GM18519 (cell line): ENCODE results near the gene TMEM203.

Experiments used
- ATAC-seq: cut with Tn5 transposase; IDR thresholded peaks from one replicate; pipeline ENCODE4 v1.9.1; 2021; ENCODE audit warnings: mild to moderate bottlenecking, moderate library complexity; ENCODE audit not compliant: unreplicated experiment, low FRiP score

TMEM203 gene

DNA sequence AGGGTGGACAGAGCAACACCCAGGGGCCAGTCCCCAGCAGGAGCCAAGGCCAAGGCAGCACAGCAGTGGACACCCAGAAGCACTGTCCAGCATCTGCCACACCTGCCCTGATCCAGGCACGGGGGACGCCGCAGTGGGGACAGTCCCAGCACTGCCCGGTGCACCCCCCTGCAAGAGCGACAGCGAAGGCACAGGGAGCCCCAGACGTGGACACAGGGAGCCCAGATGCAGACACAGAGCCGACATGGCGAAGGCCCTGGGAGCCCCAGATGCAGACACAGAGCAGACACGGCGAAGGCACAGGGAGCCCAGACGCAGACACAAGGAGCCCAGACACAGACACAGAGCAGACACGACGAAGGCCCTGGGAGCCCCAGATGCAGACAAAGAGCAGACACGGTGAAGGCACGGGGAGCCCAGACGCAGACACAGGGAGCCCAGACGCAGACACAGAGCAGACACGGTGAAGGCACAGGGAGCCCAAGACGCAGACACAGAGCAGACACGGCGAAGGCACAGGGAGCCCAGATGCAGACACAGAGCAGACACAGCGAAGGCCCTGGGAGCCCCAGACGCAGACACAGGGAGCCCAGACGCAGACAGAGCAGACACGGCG lies 21.4 kb downstream of the TMEM203 start:
- no peak for ATAC-seq

GRCh38 chr9:137182836-137183235 lies 22.6 kb downstream of the TMEM203 start:
- no peak for ATAC-seq

- no peak for ATAC-seq
These were observed 23.8 kb downstream of the TMEM203 start for GRCh38 chr9:137181680-137182079.

DNA sequence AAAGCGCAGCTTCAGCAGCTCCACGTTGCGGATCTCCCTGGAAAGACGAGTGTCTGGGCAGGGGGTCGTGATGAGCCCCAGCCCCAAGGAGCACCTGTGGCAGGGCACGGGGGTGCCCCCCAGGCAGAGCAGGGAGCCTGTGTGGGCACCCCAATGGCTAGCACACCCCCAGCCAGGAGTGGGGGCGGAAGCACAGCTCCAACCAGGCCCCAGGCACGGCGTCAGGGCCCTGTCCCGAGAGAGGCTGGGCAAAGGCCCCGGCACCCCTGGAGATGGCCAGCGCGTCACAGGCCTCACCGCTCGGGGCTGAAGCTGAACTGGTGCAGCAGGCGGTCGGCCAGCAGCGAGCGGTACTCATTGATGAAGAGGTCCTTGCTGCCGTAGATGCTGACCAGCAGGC lies 25.0 kb downstream of the TMEM203 start:
- ATAC-seq = no peak

DNA sequence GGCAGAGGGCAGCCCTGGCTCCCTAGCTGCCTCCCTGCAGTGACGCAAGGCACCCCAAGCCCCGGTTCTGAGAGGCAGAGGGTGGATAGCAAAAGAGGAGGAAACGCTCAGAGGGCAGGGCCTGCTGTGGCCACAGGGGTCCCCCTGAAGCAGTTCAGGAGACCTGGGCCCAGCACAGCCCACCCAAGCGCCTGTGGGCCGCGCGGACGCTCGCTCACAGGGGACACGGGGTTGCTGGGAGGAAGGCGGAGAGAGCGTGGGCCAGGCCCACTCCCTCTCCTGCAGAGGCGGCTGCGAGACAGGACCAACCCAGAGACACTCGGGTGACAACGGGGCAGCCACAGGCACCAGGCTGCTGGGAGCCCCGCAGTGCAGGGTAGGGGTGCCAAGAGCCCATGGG lies 25.7 kb downstream of the TMEM203 start:
- no peak for ATAC-seq

DNA sequence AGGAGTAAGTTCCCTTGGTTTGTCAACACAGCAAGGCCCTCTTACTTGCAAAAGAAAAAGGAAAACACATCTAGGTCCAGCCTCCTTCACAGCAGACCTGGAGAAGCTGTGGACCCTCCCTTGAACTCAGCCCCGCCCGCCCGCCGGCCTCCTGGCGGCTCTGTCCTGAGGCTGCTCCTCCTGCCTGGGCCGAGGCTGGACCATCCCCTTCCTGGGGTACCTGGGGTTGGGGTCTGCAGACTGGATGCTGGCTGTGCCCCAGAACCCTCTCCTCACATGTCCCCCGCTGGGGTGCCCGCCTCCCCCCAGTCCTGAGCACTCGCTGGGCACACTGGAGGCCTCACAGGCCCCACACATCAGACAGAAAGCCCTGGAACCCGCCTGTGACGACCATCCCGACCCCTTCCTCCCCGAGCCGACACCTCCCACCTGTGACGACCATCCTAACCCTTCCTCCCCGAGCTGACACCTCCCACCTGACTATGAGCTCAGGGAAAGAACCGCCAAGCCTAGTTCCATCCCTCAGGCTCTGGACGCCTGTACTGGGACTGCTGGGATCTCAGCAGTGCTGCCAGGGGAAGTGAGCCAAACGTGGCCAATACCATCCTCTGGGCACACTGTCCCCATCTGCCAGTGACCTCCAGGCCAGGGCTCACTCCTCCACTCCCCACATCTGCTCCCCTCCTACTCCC lies 26.4 kb downstream of the TMEM203 start:
- no peak for ATAC-seq

DNA sequence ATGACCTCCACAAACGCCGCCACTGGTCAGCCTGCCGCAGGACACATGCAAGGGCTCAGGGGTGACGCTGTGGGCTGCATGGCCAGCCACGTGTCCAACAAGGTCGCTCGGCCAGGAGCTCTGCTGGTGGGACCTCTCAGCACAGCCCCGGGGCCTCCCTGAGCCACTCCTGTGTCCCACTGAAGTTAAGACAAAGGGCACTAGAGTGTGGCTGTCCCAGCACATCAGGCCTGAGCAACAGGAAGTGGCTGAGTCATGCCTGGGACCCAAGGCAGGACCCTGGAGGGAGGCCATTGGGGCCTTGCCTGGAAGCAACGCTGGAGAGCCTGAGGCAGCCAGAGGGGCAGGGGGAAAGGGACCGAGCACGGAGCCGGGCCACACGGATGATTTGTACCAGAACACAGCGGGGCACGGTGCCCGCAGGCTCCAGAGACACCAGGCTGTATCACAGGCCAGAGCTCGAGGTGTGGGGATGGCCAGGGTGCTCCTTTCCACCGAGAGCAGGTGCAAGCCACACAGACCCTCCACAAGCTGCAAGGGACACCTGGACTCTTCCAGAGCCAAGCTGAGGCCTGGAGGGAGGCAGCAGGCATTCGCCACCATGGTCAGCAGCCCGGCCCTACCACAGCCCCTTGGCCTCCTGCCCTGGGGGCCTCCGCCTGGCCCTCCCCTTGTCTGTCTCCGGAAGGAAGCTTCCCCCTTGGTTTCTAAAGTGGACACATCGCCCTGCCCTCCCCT lies 27.1 kb downstream of the TMEM203 start:
- no peak for ATAC-seq

DNA sequence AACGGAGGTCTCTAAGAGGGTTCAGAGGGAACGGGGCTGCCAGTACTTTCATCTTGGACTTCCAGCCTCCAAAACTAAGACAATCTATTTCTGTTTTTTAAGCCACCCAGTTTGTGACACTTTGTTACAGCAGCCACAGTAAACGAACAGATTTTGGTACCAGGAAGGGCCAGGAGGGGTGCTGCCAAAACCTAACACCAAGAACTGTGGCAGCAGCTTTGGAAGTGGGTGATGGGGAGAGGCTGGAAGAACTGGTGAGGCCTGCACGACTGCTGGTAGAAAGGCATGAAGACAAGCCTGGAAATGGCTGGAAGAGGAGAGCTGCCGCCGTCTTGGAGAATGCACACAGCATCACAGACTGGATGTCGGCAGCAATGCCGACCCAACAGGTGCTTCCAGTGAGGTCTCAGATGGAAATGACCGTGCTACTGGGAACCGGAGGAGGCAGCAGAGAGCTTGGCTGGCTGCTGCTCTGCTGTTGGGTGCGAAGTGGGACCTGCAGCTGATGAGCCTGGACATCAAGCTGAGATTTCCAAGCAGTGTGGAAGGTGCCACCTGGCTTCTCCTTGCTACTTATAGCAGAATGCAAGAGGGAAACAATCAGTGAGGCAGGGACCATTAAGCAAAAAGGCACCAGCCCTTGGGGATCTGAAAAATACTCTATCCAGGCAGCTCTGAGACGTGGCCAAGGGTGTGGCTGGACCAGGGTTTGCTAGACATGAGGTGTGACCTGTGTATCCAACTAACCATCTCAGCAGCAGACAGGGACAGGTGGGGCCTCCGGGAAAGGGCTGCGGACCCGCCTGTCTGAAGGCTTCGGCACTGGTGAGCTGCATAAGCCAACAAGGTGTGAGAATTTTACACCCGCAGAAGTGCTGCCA lies 28.9 kb downstream of the TMEM203 start:
- no peak for ATAC-seq

GRCh38 chr9:137175345-137175961 lies 30.0 kb downstream of the TMEM203 start:
- no peak for ATAC-seq

DNA sequence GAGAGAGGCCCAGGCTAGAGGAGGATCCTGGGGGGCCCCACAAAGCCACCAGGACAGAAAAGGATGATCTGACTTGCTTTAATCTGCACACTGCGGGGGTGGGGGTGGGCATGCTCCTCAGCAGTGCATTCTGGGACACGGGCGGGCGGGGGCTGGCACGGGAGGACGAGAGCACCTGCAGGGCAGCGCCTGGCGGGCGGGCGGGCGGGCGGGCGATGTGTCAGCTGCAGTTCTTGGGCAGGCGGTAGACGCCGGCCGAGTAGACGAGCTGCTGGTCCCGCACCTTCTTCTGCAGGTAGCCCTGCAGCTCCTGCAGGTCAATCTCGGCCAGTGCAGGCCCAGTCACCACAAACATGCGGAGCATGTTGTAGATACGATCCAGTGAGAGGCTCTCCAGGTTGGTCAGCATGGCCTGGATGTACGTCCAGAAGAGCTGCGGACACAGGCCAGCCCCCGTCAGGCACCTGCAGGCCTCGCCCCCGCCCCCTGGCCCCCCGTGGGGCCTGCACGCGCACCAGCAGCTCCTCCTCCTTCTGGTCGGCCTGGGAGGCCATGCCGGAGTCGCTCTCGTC lies 30.6 kb downstream of the TMEM203 start:
- no peak for ATAC-seq

- no peak for ATAC-seq
These were observed 31.4 kb downstream of the TMEM203 start for GRCh38 chr9:137173796-137174664.

- ATAC-seq = no peak
These were observed 32.3 kb downstream of the TMEM203 start for GRCh38 chr9:137172901-137173795.

DNA sequence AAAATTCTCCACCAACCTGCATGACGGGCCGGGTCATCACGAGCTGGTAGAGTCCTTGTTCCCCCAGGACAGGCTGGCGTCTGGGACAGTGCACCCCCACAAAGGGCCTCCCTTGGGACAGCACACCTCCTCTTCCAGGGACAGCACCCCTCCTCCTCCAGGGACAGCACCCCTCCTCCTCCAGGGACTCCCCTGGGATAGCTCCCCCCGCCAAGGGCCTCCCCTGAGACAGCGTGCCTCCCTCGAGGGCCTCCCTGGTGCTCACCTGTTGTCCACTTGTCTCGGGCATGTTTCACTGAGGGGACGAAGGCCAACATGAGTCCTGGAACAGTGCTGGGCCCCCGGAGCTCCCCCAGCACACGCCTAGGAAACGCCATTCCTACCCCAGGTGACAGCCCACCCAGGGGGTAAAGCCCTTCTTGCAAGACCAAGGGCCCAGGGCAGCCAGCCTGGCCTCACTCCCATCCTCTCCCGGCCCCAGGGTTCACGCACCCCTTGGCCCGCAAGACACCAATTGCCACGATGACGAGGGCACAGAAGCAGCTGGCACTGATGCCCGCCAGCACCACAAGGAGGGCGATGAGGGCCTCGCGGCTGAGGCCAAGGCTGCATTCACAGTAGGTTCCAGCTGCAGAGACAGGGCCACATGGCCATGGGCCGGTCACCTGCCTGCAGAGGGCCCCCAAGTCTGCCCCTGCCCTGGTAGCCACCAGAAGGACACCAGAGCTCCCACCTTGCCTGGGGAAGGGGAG lies 34.1 kb downstream of the TMEM203 start:
- ATAC-seq = no peak

- ATAC-seq = no peak
These were observed 34.8 kb downstream of the TMEM203 start for GRCh38 chr9:137170486-137171148.

DNA sequence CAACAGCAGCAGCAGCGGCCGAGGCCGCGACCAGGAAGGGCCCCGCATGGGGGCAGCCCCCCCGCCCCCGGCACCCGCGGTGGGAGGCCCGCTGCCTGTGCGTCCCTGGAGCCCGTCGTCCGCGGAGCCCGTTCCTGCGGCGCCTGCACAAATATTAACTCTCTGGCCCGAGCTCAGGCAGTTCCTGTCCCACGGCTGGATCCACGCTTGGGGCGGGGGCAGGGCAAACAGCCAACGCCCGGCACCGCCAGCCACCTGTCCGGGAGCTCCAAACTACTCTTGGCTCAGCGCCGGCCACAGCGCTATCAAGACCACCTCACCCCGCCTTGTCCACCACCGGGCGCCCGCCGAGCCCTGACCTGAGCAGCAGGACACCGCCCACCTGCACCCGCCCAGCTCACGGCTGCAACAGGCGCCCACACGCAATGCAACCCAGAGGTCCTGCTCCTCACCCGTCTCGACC lies 35.5 kb downstream of the TMEM203 start, which contains the start of gene LRRC26:
TSS of gene LRRC26 (minus strand) at position 156 of the 463 bp plus-strand sequence. CDS start at position 48, 108 bp downstream.
- no peak for ATAC-seq
